GM21723 (cell line): ENCODE measurements around the gene CCSAP.
"Not testable (repeated sequence)": the region's sequence is repeated elsewhere in the genome, so short reads cannot be mapped to it uniquely, and the experiment has no call there.

Experiments used
- ATAC-seq: cut with Tn5 transposase; IDR thresholded peaks from one replicate; pipeline ENCODE4 v1.9.1; 2021; ENCODE audit warnings: mild to moderate bottlenecking, moderate library complexity; ENCODE audit not compliant: unreplicated experiment

CCSAP gene, protein sequence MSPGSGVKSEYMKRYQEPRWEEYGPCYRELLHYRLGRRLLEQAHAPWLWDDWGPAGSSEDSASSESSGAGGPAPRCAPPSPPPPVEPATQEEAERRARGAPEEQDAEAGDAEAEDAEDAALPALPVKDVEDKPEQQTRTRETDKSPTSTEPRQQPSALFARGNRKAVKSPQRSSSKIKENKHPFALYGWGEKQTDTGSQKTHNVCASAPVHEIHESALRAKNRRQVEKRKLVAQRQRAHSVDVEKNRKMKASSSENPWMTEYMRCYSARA

DNA sequence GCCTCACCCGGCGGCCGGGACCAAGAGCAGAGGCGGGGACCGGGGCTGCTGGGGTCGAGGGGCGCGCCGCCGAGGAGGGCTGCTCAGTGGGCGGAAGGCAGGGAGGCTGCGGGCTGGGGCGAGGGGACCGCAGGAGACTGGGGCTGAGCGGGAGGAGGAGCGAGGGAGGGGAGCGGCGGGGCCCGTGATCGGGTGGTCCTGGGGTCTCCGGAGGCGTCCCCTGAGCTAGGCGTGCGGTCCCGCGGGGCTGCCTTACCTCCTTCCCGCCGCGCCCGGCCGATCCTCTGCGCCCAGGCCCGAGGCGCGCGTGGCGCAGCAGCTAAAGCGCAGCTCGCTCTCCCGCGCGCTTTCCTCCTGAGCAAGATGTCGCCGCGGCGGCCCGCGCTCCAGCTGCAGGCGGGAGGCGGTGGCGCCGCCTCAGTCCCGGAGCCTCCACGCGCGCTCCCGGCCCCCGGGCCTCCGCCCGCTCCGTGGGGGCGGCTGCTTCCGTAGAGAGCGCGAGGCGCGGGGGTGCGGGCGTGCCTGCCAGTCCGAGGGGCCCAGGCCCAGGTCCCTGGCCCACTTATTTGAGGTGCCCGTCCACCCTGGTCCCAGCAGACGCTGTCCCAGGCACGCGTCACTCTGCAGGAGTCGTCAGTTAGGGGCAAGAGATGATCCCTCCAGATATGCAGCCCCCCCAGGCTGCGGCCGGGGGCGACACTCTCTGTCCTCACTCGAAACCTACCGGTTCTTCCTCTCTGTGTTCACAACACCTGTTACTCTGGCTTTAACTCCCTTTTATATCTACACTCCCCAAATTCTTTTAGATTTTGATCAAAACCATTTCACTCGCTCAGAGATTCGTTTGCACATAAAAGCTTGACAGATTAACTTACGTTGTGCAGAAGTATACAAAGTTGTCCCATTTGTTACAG lies at the start of gene CCSAP:
Gene CCSAP (minus strand): TSS at position 392 of the 914 bp plus-strand sequence. CDS start 582 bp downstream, outside the sequence.
- peak; percentile 48 for ATAC-seq

DNA sequence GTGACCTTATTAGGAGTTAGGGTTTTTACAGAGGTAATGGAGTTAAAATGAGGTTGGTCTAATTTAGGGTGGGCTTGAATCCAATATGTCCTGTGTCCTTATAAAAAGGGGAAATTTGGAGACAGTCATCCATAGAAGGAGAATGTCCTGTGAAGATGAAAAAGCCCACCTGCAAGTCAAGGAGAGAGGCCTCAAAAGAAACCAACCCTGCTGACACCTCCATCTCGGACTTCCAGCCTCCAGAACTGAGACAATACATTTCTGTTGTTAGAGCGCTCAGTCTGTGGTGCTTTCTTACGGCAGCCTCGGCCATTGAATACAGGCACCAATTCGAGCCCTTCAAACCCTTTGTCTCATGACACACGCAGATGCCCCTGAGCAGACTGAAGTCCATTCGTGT lies 47.3 kb upstream of the CCSAP start:
- no peak for ATAC-seq

DNA sequence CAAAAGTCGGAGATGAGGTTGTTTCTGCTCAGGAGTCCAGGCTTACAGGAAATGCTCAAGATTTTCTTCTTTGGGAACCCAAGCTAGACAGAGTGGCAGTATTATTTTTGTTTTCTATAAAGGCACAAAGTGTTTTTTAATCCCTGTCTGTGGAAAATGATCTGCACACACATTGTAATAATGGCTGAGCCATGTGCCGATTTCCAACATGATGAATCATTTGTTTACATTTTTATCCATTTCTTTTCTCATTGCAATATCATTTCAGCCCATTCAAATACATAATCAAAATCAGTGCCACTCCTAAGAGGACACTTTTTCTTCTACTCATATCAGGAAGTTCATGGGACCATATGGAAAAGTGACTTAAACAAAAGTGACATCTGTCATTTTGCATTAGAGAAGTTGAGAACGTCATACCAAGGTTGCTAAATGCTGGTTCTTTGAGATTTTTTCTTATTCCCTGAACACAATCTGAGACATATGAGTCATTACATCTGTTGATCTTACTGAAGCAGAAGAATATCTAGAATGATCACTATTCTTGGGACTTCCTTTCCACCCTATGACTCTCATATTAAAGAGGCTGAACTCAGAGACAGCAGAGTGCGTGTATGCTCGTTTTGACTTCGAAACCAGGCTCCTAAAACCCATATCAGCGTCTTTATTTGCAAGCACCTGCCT lies 46.2 kb upstream of the CCSAP start:
- no peak for ATAC-seq

DNA sequence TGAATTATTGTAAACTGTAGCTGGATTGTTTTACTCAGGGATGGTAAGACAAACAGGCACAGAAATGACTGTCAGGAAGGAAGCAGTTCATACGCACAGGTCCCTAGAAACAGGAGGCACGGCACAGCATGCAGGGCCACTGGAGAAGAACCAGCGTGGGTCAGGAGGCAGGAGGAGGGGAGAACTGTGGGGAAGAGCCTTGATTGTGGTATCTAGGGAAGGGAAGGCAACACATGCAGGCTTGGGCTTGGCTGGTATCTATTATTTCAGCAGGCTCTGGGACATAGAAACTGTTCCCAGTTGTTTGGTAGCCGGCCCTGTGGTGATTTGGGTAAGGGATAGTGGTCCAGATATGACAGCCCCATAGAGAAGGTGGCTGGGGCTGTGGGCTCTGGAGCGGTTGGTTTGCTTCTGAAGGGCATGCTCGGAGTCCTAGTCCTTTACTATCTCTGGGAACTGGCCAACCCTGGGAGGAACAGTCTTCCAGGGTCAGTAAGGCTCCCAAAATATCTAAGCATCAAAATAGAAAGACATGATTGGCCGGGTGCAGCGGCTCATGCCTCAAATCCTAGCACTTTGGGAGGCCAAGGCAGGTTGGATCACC lies 43.1 kb upstream of the CCSAP start:
- no peak for ATAC-seq

DNA sequence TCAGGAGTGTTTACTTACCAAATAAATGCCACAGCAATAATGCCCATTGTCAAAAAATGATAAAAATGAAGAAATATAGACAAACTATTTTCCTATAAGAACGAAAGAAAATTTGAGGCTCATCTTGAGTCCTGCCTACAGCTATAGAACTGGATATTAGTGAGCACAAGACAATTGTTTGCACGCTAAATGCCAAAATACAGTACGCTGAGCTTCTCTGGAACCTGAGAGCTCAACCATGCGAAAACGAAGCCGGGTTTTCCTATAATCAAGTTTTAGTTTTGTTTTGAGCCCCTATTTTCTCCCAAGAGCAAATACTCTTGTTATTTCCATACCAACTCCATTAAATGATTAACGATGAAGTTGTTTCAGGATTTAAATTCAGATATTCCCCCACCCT lies 42.0 kb upstream of the CCSAP start:
- ATAC-seq: no peak

DNA sequence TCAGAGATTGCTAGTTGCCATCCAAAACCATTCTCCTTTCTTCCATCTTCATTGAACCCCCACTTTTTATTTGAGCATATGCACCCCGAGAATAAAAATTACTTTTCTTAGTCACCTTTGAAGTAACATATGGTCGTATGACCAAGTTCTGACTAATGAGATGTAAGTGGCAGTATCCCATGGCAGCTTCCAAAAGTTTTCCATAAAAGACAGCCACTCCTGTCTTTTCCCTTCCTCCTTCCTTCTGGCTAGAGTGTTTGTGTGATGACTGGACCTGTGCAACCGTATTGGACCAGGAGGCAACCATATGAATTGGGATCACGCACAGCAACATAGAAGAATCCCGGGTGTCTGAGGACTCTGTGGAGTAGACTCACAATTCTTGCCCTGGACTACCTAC lies 41.1 kb upstream of the CCSAP start:
- no peak for ATAC-seq

DNA sequence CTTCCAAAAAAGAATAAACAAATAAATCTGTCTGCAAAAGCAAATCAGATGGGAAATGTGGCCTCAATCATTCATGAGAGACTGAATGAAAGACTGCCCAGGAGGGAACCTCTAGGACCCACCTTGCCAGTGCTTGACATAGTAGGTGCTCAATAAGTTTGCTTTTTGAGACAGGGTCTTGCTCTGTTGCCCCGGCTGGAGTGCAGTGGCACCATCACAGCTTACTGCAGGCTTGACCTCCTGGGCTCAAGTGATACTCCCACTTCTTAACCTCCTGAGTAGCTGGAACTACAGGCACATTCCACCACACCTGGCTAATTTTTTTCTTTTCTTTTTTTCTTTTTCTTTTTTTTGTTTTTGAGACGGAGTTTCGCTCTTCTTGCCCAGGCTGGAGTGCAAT lies 40.3 kb upstream of the CCSAP start:
- no peak for ATAC-seq

DNA sequence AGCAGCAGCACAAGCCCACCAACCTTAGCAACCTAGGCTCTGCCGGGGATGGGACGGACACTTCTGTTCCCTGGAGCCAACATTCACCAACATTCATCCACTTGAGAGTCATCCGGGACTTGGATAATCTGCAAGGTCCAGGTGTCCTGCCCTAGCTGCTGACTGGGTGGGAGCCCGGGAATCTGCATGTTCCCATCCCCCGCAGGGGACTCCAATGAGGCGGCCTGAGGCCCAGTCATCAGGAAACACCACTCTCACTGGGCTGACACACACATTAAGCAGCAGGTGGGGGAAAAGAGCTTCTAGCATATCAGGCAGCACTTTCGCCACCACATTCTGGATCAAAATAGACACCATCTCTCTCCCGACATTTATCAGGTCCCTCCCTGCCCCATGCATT lies 38.4 kb upstream of the CCSAP start:
- no peak for ATAC-seq

DNA sequence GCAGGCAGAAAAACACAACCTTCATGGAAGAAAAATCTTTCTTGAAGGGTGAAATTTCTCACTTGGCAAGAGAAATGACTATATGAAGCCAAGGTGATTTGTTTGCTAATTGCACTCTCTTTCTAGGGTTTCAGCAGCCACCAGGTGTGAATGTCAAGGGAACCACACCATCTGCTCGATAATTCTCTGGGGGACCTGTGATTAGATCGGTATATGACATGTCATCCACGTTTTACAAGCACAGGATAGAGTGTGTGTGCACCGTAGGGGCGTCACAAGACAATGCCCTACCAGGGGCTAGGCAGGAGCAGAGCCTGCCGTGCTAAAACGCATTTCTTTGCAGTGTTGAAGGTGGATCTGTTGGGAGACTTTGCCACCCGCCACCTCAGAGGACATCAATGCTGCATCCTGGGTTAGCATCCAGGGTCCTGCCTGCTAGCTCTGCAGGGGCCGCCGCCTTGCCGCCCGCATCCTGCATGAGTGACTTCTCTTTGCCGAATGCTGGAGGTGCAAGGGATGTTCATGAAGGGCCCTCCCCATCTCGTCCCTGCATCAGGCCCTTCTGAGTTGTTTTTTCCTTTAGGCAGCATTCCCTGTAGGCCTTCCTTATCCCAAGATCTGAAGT lies 37.8 kb upstream of the CCSAP start:
- no peak for ATAC-seq

DNA sequence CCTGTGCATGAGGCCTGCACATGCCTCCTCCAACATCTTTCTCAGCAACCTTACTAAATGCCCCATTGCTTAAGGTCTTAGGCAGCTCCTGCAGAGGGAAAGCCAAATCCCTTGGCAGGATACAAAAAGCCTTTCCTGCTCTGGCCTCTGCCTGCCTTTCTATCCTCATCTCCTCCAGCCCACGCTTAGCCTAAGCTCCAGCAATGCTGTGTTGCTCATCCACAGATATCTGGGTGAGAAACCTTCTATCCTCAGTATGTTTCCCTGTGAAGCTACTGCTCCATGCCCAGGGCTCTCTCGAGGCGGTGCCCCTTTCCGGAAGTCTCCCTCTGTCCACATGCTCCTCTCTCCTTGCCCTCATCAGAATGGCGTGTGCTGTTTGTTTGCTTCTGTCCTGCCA lies 37.0 kb upstream of the CCSAP start:
- no peak for ATAC-seq

DNA sequence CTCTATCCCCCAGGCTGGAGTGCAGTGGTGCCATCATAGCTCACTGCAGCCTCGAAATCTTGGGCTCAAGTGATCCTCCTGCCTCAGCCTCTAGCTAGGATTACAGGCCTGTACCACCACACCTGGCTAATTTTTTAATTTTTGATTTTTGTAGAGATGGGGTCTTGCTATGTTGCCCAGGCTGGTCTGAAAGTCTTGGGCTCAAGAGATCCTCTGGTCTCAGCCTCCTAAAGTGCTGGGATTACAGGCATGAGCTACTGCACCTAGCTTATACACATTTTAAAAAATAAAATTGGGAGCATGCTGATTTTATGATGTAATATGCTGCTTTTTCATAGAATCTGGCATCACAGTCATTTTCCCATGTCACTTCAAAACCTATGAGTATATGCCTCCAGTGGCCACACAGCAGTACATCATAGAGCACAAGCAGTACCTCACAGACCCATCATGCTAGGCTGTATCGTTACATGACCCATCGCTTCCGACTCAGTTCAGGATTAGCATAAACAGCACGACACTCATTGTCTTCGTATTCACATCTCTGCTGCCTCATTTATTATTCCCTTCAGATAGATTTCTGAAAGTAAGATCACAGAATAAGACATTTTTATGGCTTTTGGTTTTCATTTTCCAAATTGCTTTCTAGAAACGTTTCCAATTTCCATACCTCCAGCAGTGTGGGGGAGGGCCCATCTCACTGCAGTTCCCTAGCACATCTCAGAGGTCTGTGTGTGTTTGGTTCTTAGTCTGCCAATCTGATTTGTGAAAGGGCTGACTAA lies 35.9 kb upstream of the CCSAP start:
- ATAC-seq: no peak

DNA sequence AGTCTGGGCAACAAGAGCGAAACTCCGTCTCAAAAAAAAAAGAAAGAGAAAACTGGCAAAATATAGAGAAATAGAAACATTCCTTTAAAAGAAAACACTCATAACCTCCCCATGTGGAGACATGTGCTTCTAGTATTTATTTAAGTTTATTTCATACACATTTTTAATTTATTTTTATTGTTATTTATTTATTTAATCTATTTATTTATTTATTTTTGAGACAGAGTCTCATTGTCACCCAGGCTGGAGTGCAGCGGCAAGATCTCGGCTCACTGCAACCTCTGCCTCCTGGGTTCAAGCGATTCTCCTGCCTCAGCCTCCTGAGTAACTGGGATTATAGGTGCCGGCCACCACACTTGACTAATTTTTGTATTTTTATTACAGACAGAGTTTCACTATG lies 35.2 kb upstream of the CCSAP start:
- ATAC-seq: not testable (repeated sequence)

DNA sequence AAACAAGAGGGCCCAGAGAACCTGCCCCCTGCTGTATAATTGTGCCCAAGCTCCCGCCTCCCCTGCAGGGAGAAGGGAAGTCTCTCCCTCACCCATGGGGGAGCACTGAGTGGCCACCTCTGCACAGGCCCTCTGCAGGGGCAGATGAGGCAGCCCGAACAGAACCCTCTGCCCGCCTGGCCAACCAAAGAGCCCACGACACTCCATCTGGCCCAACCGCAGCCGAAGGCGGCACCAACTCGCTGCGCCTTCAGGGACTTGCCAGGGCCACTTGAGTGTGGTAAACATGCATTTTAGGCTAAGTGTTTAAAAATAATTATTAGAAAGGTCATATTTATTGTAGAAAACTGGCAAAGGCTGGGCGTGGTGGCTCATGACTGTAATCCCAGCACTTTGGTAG lies 34.6 kb upstream of the CCSAP start:
- ATAC-seq: no peak

DNA sequence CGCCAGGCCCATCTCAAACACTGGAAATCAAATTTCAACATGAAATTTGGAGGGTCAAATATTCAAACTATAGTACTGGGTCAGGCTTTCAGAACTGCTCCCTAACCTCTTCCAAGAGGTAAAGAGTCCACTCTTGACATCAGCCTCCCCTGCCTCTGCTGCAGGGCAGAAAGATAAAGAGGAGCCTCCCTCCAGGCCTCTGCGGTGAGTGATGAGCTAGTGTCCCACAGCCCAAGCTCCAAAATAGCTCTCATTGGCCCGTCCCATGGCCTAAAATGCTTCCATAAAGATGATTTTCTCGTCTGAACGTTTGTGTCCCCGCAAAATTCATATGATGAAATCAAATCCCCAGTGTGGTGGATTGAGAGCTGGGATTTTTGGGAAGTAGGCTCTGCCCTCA lies 33.7 kb upstream of the CCSAP start:
- ATAC-seq: no peak

DNA sequence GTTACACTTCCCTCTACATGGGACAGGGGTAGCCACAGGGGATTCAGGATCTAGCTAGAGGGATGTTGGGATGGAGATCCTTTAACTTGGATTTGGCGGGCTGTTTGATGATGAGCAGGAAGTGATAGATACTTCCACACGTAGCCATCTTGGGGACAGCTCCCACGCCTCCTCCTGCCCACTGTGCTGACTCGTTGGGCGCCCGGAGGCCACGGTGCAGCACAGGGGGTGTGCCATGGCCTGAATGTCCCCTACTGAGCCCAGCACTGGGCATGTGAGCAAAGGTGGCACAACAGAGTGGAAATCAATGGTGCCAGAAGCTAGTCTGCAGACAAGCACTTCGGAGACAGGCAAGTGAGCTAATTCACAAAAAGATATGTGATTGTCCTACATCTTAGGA lies 31.6 kb upstream of the CCSAP start:
- ATAC-seq: no peak

DNA sequence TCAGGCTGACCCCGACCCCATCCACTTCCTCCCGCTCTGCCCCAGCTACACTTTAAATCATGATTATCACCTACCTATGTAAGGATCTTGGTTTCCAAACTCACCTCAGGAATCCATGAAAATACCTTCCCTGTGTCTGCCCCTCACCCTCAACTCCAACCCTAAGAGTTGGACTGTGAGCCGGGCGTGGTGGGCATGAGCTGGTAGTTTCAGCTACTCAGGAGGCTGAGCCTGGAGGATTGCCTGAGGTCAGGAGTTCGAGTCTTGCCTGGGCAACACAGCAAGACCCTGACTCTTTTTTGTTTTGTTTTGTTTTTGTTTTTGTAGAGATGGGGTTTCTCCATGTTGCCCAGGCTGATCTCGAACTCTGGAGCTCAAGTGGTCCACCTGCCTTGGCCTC lies 30.5 kb upstream of the CCSAP start:
- ATAC-seq: no peak

DNA sequence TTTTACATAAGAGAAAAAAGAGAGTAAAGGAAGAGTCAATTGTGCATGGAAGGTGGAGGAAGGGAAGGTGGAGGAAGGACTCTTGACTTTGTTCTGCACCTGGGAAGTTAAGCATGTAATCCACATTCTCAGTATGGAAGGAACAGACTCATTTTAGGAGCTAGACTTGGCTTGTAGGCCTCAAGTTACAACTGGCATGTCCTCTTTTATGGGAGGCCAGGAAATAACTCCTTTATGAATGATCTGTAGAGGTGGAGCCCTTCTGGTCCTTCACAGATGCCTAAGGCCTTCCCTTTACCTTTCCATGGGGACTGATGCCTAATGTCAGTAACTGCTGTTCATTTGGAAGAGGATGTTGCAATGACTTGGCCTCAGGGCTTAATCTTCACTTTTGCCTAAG lies 29.4 kb upstream of the CCSAP start:
- ATAC-seq: no peak

DNA sequence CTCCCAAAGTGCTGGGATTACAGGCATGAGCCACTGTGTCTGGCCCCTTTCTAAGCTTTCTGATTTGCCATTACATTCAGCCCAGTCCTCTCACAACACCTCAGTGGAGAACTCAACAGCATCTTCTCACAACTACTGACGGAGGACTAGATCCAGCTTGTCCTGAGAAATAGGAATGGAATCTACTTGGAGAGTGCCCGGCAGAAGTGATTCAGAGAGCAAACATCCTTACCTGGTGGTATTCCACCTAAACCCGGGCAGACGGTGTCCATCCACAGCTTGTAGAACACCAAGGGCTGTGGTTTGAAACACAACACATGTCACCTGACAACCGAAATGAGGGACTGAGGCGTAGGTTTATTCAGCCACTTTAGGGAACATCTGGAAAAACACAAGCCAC lies 28.8 kb upstream of the CCSAP start:
- ATAC-seq: no peak

DNA sequence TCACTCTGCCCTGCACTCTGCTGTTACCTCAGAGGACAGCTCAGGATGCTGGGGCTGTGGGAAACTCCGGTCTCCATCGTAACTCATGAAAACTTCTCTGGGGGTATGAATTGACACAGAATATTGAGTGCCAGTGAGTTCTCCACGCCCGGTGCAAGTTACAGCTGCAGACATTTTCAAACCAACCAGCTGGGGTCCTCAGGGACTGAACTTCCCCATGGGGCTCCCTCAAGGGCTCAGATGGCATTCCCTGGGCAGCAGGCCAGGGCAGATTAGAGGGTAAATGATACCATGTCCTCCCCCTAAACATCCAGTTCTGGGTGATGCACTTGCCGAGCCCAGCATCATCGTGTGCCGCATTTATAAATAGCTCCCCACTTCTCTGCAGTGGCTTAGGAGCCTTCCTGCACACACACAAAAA lies 27.8 kb upstream of the CCSAP start:
- ATAC-seq: no peak

DNA sequence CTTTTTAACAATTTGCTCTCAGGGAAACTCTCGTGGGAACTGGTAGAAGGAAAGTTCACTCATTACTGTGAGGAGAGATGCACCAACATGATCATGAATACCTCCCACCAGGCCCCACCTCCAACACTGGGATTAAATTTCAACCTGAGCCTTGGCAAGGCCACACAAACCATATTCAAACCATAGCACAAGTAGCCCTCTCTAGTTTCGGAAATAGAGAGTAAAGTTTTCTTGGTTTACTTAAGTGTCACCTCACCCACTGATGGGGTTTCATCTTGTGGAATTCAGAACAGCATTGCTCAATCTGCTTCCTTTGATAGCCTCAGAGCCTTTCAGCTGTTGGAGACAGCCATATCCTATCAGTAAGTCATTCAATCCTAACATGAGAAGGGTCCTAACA lies 25.5 kb upstream of the CCSAP start:
- peak; percentile 65 for ATAC-seq
